Measurements from ENCODE around the gene JAK1.
A peak's percentile ranks its signal among the peaks of the same experiment; 100 is the strongest.
"Not testable (repeated sequence)": the region's sequence is repeated elsewhere in the genome, so short reads cannot be mapped to it uniquely, and the experiment has no call there.

The JAK1 gene

DNA sequence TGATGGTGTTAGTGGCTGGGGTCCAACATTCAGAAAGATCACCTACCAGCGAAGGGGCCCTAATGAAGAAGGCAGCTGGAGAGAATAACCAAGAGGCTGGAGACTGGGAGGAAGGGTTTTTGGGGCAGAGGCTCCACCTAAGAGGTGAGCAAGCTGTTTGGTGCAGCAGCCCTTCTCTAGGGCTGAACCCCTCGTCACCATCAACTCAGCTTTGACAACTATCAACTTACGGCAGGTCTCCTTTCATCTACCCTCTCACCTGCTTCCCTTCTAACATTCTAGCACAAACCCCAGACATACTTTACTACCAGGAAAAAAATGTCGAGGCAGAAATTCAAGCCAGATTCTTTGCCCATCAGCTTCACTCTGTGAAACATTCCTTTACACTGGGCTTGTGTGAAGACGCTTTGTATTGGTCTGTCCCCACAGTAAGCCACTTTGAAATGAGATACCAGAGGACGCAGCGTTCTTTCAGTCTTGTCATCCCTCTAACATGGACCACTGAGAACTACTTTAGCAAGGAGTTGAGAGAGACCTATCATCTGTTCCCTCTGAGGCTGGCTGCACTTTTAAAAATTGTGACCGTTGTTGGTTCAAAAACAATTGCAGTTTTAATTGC is 136.8 kb downstream of the JAK1 start:
- no peak for DNase-seq

DNA sequence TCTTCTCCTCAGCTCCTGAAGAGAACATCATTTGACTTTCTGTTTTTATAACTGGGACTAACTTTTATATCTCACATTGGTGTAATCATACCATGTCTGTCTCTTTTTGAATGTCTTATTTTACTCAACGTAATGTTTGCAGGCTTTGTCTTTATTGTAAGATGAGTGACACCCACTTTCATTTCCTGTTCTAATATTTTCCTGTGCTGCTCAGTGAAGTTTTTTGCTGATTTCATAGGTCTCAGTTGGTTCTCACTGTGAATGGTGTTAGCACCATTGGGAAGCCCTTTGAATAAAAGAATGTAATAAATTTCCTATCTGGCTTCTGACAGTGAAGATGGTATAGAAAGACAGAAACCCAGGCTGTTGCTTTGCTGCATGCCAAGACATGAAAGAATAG is 137.5 kb downstream of the JAK1 start:
- no peak for DNase-seq

DNA sequence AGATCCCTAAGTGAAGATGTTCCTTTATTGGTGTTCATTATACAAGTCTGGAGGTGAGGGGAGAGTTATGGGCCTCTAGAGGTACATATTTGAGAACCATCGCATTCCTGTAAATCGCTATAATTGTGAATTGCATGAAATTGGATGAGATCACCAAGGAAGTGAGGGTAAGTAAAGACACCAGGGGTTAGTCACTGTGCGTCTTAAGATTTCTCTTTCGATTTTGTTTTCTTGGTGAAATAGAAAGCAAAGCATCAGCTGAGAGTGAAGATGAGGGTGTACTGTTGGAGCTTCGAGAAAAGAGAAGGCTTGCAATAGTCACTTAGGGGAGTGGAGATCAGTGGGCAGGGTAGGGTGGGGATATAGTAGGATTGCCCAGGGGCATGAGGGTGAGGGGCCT is 139.4 kb downstream of the JAK1 start:
- no peak for DNase-seq

DNA sequence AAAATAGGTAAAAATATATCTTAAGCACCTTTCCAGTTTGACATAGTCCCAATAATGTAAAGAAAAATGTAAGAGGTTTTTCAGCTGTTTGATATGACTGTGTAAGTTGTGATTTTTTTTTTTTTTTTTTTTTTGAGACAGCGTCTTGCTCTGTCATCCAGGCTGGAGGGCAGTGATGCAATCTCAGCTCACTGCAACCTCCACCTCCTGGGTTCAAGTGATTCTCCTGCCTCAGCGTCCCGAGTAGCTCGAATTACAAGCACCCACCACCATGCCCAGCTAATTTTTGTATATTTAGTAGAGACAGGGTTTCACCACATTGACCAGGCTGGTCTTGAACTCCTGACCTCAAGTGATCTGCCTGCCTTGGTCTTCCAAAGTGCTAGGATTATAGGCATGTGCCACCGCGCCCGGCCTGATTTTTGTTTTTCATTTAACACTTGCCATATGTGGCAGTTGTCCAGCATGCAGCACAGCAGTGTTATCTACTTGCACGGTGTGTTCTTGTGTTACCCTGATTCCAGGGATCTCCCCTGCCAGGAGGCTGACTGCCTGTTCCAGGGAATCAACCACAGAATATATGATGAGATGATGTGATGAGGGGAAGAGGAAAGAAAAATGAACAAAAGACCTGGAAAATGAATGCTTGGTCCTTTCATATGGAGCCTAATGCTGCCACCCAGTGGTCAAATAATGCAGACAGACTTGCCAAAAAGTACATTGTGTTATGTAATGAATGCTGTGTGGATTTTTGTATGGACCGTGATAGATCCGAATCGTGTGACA is 142.5 kb downstream of the JAK1 start:
- peak; percentile 40 for DNase-seq

DNA sequence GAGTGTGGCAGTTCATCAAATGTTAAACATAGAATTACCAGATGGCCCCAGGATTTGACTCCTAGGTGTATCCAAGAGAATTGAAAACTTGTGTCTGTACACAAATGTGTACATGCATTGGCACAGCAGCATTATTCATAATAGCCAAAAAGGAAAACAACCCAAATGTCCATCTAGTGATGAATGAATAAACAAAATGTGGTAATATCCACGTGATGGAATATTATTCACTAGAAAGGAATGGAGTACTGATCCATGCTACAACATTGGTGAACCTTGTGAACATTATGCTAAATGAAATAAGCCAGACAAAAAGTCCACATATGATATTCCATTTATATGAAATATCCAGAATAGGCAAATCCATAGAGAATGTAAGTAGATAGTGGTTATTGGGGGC is 143.7 kb downstream of the JAK1 start:
- DNase-seq, result no peak

DNA sequence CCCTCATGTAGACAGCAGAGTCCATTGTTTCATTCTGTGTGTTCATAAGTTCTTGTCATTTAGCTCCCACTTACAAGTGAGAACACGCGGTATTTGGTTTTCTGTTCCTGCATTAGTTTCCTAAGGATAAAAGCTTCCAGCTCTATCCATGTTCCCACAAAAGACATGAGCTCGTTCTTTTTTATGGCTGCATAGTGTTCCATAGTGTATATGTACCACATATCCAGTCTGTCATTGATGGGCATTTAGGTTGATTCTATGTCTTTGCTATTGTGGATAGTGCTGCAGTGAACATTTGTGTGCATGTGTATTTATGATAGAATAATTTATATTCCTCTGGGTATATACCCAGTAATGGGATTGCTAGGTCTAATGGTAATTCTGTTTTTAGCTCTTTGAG is 145.8 kb downstream of the JAK1 start:
- not testable (repeated sequence) for DNase-seq

DNA sequence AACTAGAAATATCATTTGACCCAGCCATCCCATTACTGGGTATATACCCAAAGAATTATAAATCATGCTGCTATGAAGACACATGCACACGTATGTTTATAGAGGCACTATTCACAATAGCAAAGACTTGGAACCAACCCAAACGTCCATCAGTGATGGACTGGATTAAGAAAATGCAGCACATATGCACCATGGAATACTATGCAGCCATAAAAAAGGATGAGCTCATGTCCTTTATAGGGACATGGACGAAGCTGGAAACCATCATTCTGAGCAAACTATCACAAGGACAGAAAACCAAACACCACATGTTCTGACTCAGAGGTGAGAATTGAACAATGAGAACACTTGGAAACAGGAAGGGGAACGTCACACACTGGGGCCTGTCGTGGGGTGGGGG is 149.0 kb downstream of the JAK1 start:
- DNase-seq, result not testable (repeated sequence)

DNA sequence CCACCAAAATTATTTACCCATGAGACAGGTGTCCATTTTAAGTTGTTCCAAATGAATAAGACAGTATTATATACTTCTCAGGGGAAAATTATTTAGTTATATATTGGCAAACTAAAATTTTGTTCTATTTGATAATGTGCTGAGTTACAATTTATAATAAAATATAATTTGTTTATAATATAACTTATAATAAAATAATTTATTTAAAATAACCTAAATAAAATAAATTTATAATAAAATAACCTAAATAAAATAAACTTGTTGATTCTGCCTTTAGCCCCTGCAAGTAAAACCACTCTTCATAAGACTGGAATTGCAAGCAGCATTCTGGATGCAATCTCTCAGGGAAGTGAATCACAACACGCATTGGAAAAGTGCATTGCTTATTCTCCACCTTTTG is 151.9 kb downstream of the JAK1 start:
- no peak for DNase-seq

DNA sequence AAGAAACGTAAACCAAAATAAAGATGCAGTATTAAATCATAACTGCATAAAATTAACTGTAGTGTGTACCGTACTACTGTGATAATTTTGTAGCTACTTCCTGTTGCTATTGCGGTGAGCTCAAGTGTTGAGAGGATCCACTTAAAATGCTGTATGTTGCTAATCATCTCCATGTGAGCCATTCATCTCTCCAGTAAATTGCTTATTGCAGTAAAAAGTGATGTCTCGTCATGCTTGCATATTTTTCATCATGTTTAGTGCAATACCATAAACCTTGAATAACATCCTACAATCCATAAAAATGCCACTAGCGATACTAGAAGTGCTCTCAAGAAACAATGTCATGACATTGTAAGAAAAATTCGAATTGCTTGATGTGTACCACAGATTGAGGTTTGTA is 155.2 kb downstream of the JAK1 start:
- no peak for DNase-seq

DNA sequence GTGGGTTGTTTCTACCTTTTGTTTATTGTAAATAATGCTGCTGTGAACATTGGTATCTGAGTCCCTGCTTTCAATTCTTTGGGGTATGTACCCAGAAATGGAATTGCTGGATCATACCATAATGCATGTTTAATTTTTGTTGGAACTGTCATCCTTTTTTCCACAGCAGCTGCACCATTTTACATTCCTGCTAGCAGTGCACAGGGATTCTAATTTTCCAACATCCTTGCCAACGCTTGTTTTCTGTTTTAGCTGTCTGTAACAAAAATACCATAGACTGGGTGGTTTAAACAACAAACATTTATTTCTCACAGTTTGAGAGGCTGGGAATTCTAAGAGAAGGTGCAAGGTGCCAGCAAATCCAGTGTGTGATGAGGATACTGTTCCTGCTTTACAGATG is 156.3 kb downstream of the JAK1 start:
- DNase-seq, result no peak

DNA sequence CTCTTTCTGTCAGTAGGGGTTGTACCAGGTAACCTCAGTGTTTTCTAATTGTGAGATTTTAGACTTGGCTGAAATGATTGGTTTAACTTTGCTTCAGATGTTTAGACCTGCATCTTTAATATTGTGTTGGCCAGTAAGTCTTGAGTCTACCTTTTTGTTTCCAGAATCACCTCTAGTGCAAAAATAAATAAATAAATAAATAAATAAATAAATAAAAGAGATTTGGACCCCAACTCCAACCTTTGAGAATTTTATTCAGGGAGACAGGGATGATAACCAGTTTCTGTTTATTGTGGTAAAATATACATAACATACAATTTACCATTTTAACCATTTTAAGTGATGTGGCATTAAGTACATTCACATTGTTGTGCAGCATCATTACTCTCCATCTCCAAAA is 157.0 kb downstream of the JAK1 start:
- DNase-seq, result no peak

DNA sequence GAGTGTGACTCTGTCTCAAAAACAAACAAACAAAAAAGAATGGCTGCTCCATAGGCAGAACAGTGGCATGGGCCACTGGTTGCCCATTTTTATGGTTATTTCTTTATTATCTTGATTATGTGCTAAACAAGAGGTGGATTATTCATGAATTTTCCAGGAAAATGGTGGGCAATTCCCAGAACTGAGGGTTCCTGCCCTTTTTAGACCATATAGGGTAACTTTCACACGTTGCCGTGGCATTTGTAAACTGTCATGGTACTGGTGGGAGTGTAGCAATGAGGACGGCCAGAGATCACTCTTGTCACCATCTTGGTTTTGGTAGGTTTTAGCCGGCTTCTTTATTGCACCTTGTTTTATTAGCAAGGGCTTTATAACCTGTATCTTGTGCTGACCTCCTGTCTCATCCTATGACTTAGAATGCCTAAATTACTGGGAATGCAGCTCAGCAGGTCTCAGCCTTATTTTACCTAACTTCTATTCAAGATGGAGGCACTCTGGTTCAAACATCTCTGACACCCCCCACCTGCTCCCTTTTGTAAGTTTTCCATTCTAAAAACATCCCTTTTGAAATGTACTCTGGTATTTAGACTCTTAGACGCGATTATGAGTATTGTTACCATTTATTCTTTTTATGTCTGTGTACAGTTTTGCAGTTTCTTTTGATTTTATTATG is 164.4 kb downstream of the JAK1 start:
- DNase-seq, result no peak

DNA sequence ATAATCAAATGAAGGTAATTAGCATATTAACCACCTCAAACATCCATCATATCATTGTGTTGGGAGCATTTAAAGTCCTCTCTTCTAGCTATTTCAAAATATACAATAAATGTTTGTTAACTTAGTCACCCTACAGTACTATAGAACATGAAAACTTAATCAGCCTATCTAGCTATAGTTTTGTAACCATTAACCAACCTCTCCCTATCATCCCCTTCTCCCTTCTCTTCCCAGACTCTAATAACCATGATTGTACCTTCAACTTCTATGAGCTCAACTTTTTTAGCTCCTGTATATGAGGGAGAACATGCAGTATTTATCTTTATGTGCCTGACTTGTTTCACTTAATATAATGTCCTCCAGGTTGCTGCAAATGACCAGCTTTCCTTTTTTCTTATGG is 167.5 kb downstream of the JAK1 start:
- no peak for DNase-seq

DNA sequence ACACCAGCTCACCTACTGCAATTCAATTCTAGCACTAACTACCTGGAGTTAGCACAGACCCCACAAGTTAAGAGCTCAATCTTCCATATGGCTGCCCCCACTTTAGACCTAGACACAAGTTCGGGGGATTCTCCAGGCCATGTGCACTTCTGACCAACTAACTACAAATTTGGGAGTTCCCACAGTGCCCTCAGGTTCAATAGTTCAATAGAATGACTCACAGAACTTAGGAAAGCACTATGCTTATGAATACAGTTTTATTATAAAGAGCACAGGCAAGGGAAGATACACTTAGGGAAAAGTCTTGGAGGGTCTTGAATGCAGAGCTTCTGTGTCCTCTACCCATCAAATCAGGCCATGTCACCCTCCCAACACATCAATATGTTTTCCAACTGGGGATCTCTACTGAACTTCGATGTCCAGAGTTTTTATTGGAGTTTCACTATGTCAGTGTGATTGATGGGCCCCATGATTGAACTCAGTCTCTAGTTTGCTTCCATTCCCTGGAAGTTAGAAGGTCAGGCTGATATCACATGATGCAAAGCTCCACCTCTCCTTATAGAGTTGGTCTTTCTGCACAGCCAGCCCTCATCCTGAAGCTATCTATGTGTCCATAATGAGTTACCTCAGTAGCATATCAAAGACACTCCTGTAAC is 175.4 kb downstream of the JAK1 start:
- DNase-seq, result no peak
